Calu3 (cell line): ENCODE results near the gene SF1. TPM values are rescaled to one million over a fixed set of nuclear protein-coding genes. Genes with fewer than 3 reads are reported as not detected.

ENCODE experiments used
- BruUV-seq: library from RNA; stranded (reverse); fragments of 400-500 nt; replicated peaks from 2 replicates; lab custom pipeline; 2021; lab: Mats Ljungman, UMichigan
- CTCF ChIA-PET: fragments of 300-600 bp; sonication (Branson Sonifier 250); formaldehyde crosslinking; loops from one replicate; lab custom pipeline; 2022; ENCODE audit warnings: antibody characterized with exemption; lab: Charles Lee
- DNase-seq: peaks from one replicate; pipeline ENCODE4 v3.0.0; 2022
- H3K27ac Mint-ChIP-seq: one replicate; pipeline ENCODE4 v1.8.0; 2022; ENCODE audit warnings: mixed read lengths; ENCODE audit not compliant: unreplicated experiment
- H3K27me3 Mint-ChIP-seq: one replicate; pipeline ENCODE4 v1.8.0; 2022; ENCODE audit warnings: mixed read lengths; ENCODE audit not compliant: unreplicated experiment
- H3K36me3 Mint-ChIP-seq: one replicate; pipeline ENCODE4 v1.8.0; 2022; ENCODE audit warnings: mild to moderate bottlenecking, moderate library complexity, mixed read lengths; ENCODE audit not compliant: insufficient read depth, unreplicated experiment
- H3K4me1 Mint-ChIP-seq: one replicate; pipeline ENCODE4 v1.8.0; 2022; ENCODE audit warnings: mild to moderate bottlenecking, low read depth, mixed read lengths; ENCODE audit not compliant: unreplicated experiment
- H3K4me3 Mint-ChIP-seq: one replicate; pipeline ENCODE4 v1.8.0; 2022; ENCODE audit warnings: mild to moderate bottlenecking, low read depth, moderate library complexity, mixed read lengths; ENCODE audit not compliant: unreplicated experiment
- H3K9me3 Mint-ChIP-seq: one replicate; pipeline ENCODE4 v1.8.0; 2022; ENCODE audit warnings: low read depth, mixed read lengths; ENCODE audit not compliant: unreplicated experiment
- CTCF ChIP-seq: fragments of 200-600 bp; IDR thresholded peaks from one replicate; pipeline ENCODE4 v1.8.0; 2022; ENCODE audit warnings: antibody characterized with exemption; ENCODE audit not compliant: unreplicated experiment
- intact Hi-C: fragments of 100-400 bp; cut with micrococcal nuclease; formaldehyde crosslinking; loops from one replicate; pipeline ENCODE4 v1.10.0; 2022; ENCODE audit not compliant: unreplicated experiment
- total RNA-seq: library from RNA; stranded (reverse); gene quantifications from 2 replicates; pipeline ENCODE4 v1.2.3, GENCODE V29; 2022

Gene SF1
- total RNA-seq, 1 experiment from 2014 or later = 312 TPM

- Mint-ChIP-seq H3K27ac (no peak overlapping the region), H3K27me3 (peaks cover 92% of the 10 kb centered on the region), H3K4me1 (peaks cover under 1% of the 10 kb centered on the region), H3K36me3 (no peaks in the 10 kb centered on the region), H3K9me3 (no peaks in the 10 kb centered on the region), H3K4me3 (no peak overlapping the region)
- CTCF ChIA-PET = interaction anchor here (0.6 kb wide), 1 partner anchor 404 kb away, joined by 7 read pairs; no protein-coding TSS in a partner anchor
- intact Hi-C loops = no loop called here
- BruUV-seq = no TSS peak
- no peak for DNase-seq
- no peak for TF ChIP-seq CTCF
These were observed 62.4 kb downstream of the SF1 start for GRCh38 chr11:64715756-64716472.

GRCh38 chr11:64715110-64715509, 63.2 kb downstream of the SF1 start:
- DNase-seq = no peak
- CTCF ChIA-PET = interaction anchor here (0.6 to 1.2 kb wide), 2 partner anchors 10 to 602 kb away, joined by 3 read pairs; no protein-coding TSS in a partner anchor
- Mint-ChIP-seq H3K4me1 (peaks cover 8% of the 10 kb centered on the region), H3K4me3 (no peak overlapping the region), H3K9me3 (no peaks in the 10 kb centered on the region), H3K27ac (no peak overlapping the region), H3K27me3 (peaks cover 92% of the 10 kb centered on the region), H3K36me3 (no peaks in the 10 kb centered on the region)
- intact Hi-C loops = no loop called here
- no peak for TF ChIP-seq CTCF
- BruUV-seq = no TSS peak

GRCh38 chr11:64714666-64715065, 63.7 kb downstream of the SF1 start:
- intact Hi-C loops = no loop called here
- CTCF ChIA-PET = interaction anchor here (0.6 to 1.2 kb wide), 2 partner anchors 11 to 602 kb away, joined by 3 read pairs; no protein-coding TSS in a partner anchor
- Mint-ChIP-seq H3K27me3 (peaks cover 92% of the 10 kb centered on the region), H3K27ac (no peak overlapping the region), H3K36me3 (no peaks in the 10 kb centered on the region), H3K9me3 (no peaks in the 10 kb centered on the region), H3K4me1 (peaks cover 10% of the 10 kb centered on the region), H3K4me3 (no peak overlapping the region)
- no TSS peak for BruUV-seq
- no peak for TF ChIP-seq CTCF
- DNase-seq = no peak

Other genes starting within 250 kb of the SF1 start
- not detected in 2 replicates for gene SLC22A11, start 222.6 kb downstream of the SF1 start, total RNA-seq
- not detected in 2 replicates for gene SLC22A12, start 187.3 kb downstream of the SF1 start, total RNA-seq
- not detected in 2 replicates for gene NRXN2, start 55.3 kb downstream of the SF1 start, total RNA-seq
- not detected in 2 replicates for gene RASGRP2, start 34.4 kb downstream of the SF1 start, total RNA-seq
- 1.4 and 1.8 TPM in 2 replicates for gene PYGM, start 18.6 kb downstream of the SF1 start, total RNA-seq
- gene MAP4K2, start 24.7 kb upstream of the SF1 start, total RNA-seq = 17.0 and 17.4 TPM in 2 replicates
- 39.8 and 41.0 TPM in 2 replicates for gene MEN1, start 32.0 kb upstream of the SF1 start, total RNA-seq
- gene CDC42BPG, start 66.1 kb upstream of the SF1 start, total RNA-seq = 26.5 and 33.0 TPM in 2 replicates
- 92.8 and 101 TPM in 2 replicates for gene EHD1, start 100.1 kb upstream of the SF1 start, total RNA-seq
- 29.6 and 35.8 TPM in 2 replicates for gene ATG2A, start 138.7 kb upstream of the SF1 start, total RNA-seq
- gene PPP2R5B, start 146.1 kb upstream of the SF1 start, total RNA-seq = 9.9 and 12.2 TPM in 2 replicates
- gene GPHA2, start 157.4 kb upstream of the SF1 start, total RNA-seq = not detected in 2 replicates
- gene MAJIN, start 193.6 kb upstream of the SF1 start, total RNA-seq = 0.56 TPM in 1 of 2 replicates, not detected in the other
- 4.5 and 11.3 TPM in 2 replicates for gene BATF2, start 218.4 kb upstream of the SF1 start, total RNA-seq
- 62.6 and 63.7 TPM in 2 replicates for gene ARL2, start 235.6 kb upstream of the SF1 start, total RNA-seq
- gene SNX15, start 248.9 kb upstream of the SF1 start, total RNA-seq = 22.1 and 25.7 TPM in 2 replicates